Activated CD4-positive, CD25-positive, alpha-beta regulatory T cell treated with anti-CD3 and anti-CD28 coated beads, Interleukin-2, amount 50 U/mL, for 24 hours (primary cell): ENCODE data around the gene DIAPH3.

Source experiments
- ATAC-seq, 2 donors: fragments of 150-1000 bp; cut with Tn5 transposase; one replicate each; pipeline ENCODE4 v1.10.0; 2021; ENCODE audit warnings: mild to moderate bottlenecking in 1 of 2, moderate library complexity in 1 of 2

Gene DIAPH3

GRCh38 chr13:59865398-59865797, 298.3 kb downstream of the DIAPH3 start:
- ATAC-seq, result no peak

GRCh38 chr13:59863621-59864020, 300.1 kb downstream of the DIAPH3 start:
- no peak for ATAC-seq

GRCh38 chr13:59861676-59862075, 302.1 kb downstream of the DIAPH3 start:
- no peak for ATAC-seq

- ATAC-seq, result no peak
Observed at GRCh38 chr13:59856281-59856810, 307.4 kb downstream of the DIAPH3 start.

GRCh38 chr13:59846845-59847620, 316.7 kb downstream of the DIAPH3 start:
- ATAC-seq, result no peak

GRCh38 chr13:59843040-59843439, 320.7 kb downstream of the DIAPH3 start:
- ATAC-seq, result no peak

GRCh38 chr13:59842507-59842906, 321.2 kb downstream of the DIAPH3 start:
- no peak for ATAC-seq

- ATAC-seq, result no peak
Observed at GRCh38 chr13:59839186-59839585, 324.5 kb downstream of the DIAPH3 start.

GRCh38 chr13:59837101-59837500, 326.6 kb downstream of the DIAPH3 start:
- no peak for ATAC-seq

- no peak for ATAC-seq
Observed at GRCh38 chr13:59835569-59835968, 328.2 kb downstream of the DIAPH3 start.

- ATAC-seq, result no peak
Observed at GRCh38 chr13:59834801-59835200, 328.9 kb downstream of the DIAPH3 start.

- ATAC-seq, result no peak
Observed at GRCh38 chr13:59829690-59830089, 334.0 kb downstream of the DIAPH3 start.

GRCh38 chr13:59823486-59823885, 340.2 kb downstream of the DIAPH3 start:
- no peak for ATAC-seq

- ATAC-seq, result no peak
Observed at GRCh38 chr13:59809564-59809963, 354.2 kb downstream of the DIAPH3 start.

GRCh38 chr13:59806801-59807200, 356.9 kb downstream of the DIAPH3 start:
- ATAC-seq, result no peak

- no peak for ATAC-seq
Observed at GRCh38 chr13:59801107-59801880, 362.4 kb downstream of the DIAPH3 start.

GRCh38 chr13:59793107-59793506, 370.6 kb downstream of the DIAPH3 start:
- no peak for ATAC-seq

GRCh38 chr13:59790626-59791025, 373.1 kb downstream of the DIAPH3 start:
- ATAC-seq, result no peak

GRCh38 chr13:59789558-59789957, 374.2 kb downstream of the DIAPH3 start:
- no peak for ATAC-seq

GRCh38 chr13:59787679-59788078, 376.0 kb downstream of the DIAPH3 start:
- ATAC-seq, result no peak

GRCh38 chr13:59782696-59783095, 381.0 kb downstream of the DIAPH3 start:
- ATAC-seq, result no peak

GRCh38 chr13:59780058-59780457, 383.7 kb downstream of the DIAPH3 start:
- ATAC-seq, result no peak

- ATAC-seq, result no peak
Observed at GRCh38 chr13:59776924-59777690, 386.6 kb downstream of the DIAPH3 start.
